SK-N-SH (cell line): ENCODE measurements around the gene OCA2.

ENCODE experiments used
- CHD2 ChIP-seq: fragments of 150-350 bp; IDR thresholded peaks from 2 replicates; pipeline ENCODE4 v1.6.1; 2018; ENCODE audit warnings: low read length; ENCODE audit not compliant: partially characterized antibody
- ELF1 ChIP-seq: IDR thresholded peaks from 2 replicates; pipeline ENCODE4 v1.4.0; 2012
- EZH2phosphoT487 ChIP-seq: fragments of 200-600 bp; sonication (generic); IDR thresholded peaks from 2 replicates; pipeline ENCODE4 v1.6.1; 2017; ENCODE audit warnings: low read depth, mixed run types, mild to moderate bottlenecking, antibody characterized with exemption, moderate library complexity, borderline replicate concordance
- FOXJ3 ChIP-seq: sonication (generic); formaldehyde crosslinking; IDR thresholded peaks from 2 replicates; pipeline ENCODE4 v1.5.1; 2020; ENCODE audit warnings: mild to moderate bottlenecking, missing genetic modification reagents
- GABPA ChIP-seq: IDR thresholded peaks from 2 replicates; pipeline ENCODE4 v1.4.0; 2012; ENCODE audit warnings: low read depth, mild to moderate bottlenecking
- NFIC ChIP-seq: IDR thresholded peaks from 2 replicates; pipeline ENCODE4 v1.4.0; 2012; ENCODE audit warnings: borderline replicate concordance
- PBX3 ChIP-seq: IDR thresholded peaks from 2 replicates; pipeline ENCODE4; 2012
- TF ChIP-seq, protein P1 (sequence below): fragments of 200-600 bp; sonication (generic); IDR thresholded peaks from 2 replicates; pipeline ENCODE4 v1.6.1; 2017; ENCODE audit warnings: antibody characterized with exemption, mild to moderate bottlenecking, moderate library complexity
- TF ChIP-seq, protein P2 (sequence below): IDR thresholded peaks from 2 replicates; pipeline ENCODE4 v1.4.0; 2012; ENCODE audit warnings: low read depth

DNA sequence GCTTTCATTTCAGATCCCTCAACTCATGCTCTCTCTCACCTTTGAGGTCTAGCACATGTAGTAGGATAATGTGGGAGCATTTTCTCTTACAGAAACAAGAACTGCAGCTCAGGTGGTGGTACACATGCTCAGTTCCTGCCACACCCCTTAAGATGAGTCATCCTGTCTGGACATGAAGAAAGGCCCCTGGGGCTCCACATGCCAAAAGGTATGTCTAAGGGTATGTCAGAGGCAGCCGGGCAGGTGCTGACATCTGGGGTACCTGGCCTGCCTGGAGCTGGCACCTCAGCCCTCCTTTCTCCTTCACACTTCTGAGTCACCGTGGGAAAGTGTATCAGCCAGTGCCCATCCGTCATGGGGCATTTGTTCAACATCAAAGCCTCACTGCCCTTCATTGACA is 209.9 kb downstream of the OCA2 start:
- TF ChIP-seq CHD2 (no peak), NFIC (no peak), ELF1 (no peak), EZH2phosphoT487 (no peak), GABPA (no peak), FOXJ3 (CRISPR knock-in tag) (no peak), PBX3 (no peak)
- TF ChIP-seq, protein P1, sequence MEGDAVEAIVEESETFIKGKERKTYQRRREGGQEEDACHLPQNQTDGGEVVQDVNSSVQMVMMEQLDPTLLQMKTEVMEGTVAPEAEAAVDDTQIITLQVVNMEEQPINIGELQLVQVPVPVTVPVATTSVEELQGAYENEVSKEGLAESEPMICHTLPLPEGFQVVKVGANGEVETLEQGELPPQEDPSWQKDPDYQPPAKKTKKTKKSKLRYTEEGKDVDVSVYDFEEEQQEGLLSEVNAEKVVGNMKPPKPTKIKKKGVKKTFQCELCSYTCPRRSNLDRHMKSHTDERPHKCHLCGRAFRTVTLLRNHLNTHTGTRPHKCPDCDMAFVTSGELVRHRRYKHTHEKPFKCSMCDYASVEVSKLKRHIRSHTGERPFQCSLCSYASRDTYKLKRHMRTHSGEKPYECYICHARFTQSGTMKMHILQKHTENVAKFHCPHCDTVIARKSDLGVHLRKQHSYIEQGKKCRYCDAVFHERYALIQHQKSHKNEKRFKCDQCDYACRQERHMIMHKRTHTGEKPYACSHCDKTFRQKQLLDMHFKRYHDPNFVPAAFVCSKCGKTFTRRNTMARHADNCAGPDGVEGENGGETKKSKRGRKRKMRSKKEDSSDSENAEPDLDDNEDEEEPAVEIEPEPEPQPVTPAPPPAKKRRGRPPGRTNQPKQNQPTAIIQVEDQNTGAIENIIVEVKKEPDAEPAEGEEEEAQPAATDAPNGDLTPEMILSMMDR = no peak
- TF ChIP-seq, protein P2, sequence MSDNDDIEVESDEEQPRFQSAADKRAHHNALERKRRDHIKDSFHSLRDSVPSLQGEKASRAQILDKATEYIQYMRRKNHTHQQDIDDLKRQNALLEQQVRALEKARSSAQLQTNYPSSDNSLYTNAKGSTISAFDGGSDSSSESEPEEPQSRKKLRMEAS = no peak
